OCI-LY7 (cell line): ENCODE results near the gene DDX23. TPM values are rescaled to one million over a fixed set of nuclear protein-coding genes. Genes with fewer than 3 reads are reported as not detected.

Experiments used
- BruUV-seq: library from RNA; stranded (reverse); fragments of 400-500 nt; replicated peaks from 2 replicates; lab custom pipeline; 2021; lab: Mats Ljungman, UMichigan
- CTCF ChIA-PET: fragments of 300-600 bp; sonication (Branson Sonifier 250); formaldehyde crosslinking; loops from one replicate; lab custom pipeline; 2022; ENCODE audit warnings: antibody characterized with exemption; ENCODE audit not compliant: unreplicated experiment; lab: Charles Lee
- POLR2A ChIA-PET: fragments of 300-600 bp; sonication (Branson Sonifier 250); formaldehyde crosslinking; loops from one replicate; lab custom pipeline; 2022; ENCODE audit warnings: antibody characterized with exemption; lab: Charles Lee
- DNase-seq: peaks from one replicate; pipeline ENCODE4 v3.0.0-alpha.2; 2015; ENCODE audit warnings: low spot score
- H2AFZ ChIP-seq: fragments of 200-600 bp; sonication (generic), shearing (Covaris generic); 2 replicates; pipeline ENCODE4 v1.6.1; 2014; ENCODE audit warnings: mild to moderate bottlenecking, antibody characterized with exemption, low read length, moderate library complexity
- H3K27ac ChIP-seq: fragments of 200-600 bp; sonication (generic); 2 replicates; pipeline ENCODE4 v1.5.1; 2014; ENCODE audit warnings: mixed run types, low read depth, mild to moderate bottlenecking, moderate library complexity, low read length, inconsistent platforms; ENCODE audit not compliant: poor library complexity, severe bottlenecking
- H3K36me3 ChIP-seq: fragments of 200-600 bp; sonication (generic); 2 replicates; pipeline ENCODE4 v1.6.1; 2014; ENCODE audit warnings: mild to moderate bottlenecking, antibody characterized with exemption, low read length, moderate library complexity, mixed read lengths; ENCODE audit not compliant: insufficient read depth
- H3K4me1 ChIP-seq: fragments of 200-600 bp; sonication (generic); 2 replicates; pipeline ENCODE4 v1.5.1; 2014; ENCODE audit warnings: mild to moderate bottlenecking, low read length; ENCODE audit not compliant: insufficient read depth, poor library complexity, severe bottlenecking
- H3K4me2 ChIP-seq: fragments of 200-600 bp; sonication (generic); 2 replicates; pipeline ENCODE4 v1.6.1; 2014; ENCODE audit warnings: mild to moderate bottlenecking, low read length
- H3K4me3 ChIP-seq: fragments of 200-600 bp; sonication (generic); 2 replicates; pipeline ENCODE4 v1.5.1; 2014; ENCODE audit warnings: mild to moderate bottlenecking, low read depth, low read length; ENCODE audit not compliant: poor library complexity, severe bottlenecking
- H3K79me2 ChIP-seq: fragments of 200-600 bp; sonication (generic); 2 replicates; pipeline ENCODE4 v1.6.1; 2016; ENCODE audit warnings: low read depth, mild to moderate bottlenecking, low read length, moderate library complexity, mixed read lengths; ENCODE audit not compliant: insufficient read depth
- H3K9me2 ChIP-seq: fragments of 200-600 bp; sonication (generic); 2 replicates; pipeline ENCODE4 v1.6.1; 2016; ENCODE audit warnings: mild to moderate bottlenecking, low read length, mixed read lengths; ENCODE audit not compliant: insufficient read depth
- H3K9me3 ChIP-seq: fragments of 200-600 bp; sonication (generic); 2 replicates; pipeline ENCODE4 v1.6.1; 2014; ENCODE audit warnings: mild to moderate bottlenecking, mixed run types, low read length, mixed read lengths
- H4K20me1 ChIP-seq: fragments of 200-600 bp; sonication (generic); 2 replicates; pipeline ENCODE4 v1.6.1; 2014; ENCODE audit warnings: mild to moderate bottlenecking, antibody characterized with exemption, low read length, moderate library complexity, mixed read lengths; ENCODE audit not compliant: insufficient read depth
- EZH2phosphoT487 ChIP-seq: fragments of 200-600 bp; sonication (generic); IDR thresholded peaks from 2 replicates; pipeline ENCODE4 v1.6.1; 2018; ENCODE audit warnings: low read depth, borderline replicate concordance, mild to moderate bottlenecking, mixed run types, antibody characterized with exemption, low read length, moderate library complexity, mixed read lengths
- intact Hi-C: fragments of 100-400 bp; cut with micrococcal nuclease; formaldehyde crosslinking; loops from one replicate; pipeline ENCODE4 v1.10.0; 2022; ENCODE audit not compliant: unreplicated experiment
- small RNA-seq: library from RNA; depleted of rRNA; stranded (forward); fragments of <200 nt; gene quantifications from one replicate; pipeline ENCODE3, GENCODE V24; 2014
- total RNA-seq, 2 experiments: library from RNA; depleted of rRNA in 1 of 2; stranded (reverse); fragments of >200 nt in 1 of 2; shearing (Covaris generic) in 1 of 2; gene quantifications; 2 replicates each; pipeline ENCODE4 v1.2.3, GENCODE V29; 2014 to 2022
- TF ChIP-seq, protein P1 (sequence below): fragments of 200-600 bp; sonication (generic); conservative IDR thresholded peaks from 2 replicates; pipeline ENCODE4 v1.5.1; 2014; ENCODE audit warnings: mild to moderate bottlenecking, antibody characterized with exemption, low read length, moderate library complexity, mixed read lengths

Gene DDX23
- total RNA-seq, 2 experiments from 2014 or later = 91.1 to 119 TPM

- no peaks in the 10 kb centered on the region for H3K79me2 ChIP-seq
- no peaks in the 10 kb centered on the region for H4K20me1 ChIP-seq
- CTCF ChIA-PET = no interaction called here
- BruUV-seq = no TSS peak
- no peak overlapping the region for H3K4me3 ChIP-seq
- no peaks in the 10 kb centered on the region for H3K9me2 ChIP-seq
- no peak overlapping the region for H3K4me2 ChIP-seq
- TF ChIP-seq EZH2phosphoT487 = no peak
- TF ChIP-seq, protein P1, sequence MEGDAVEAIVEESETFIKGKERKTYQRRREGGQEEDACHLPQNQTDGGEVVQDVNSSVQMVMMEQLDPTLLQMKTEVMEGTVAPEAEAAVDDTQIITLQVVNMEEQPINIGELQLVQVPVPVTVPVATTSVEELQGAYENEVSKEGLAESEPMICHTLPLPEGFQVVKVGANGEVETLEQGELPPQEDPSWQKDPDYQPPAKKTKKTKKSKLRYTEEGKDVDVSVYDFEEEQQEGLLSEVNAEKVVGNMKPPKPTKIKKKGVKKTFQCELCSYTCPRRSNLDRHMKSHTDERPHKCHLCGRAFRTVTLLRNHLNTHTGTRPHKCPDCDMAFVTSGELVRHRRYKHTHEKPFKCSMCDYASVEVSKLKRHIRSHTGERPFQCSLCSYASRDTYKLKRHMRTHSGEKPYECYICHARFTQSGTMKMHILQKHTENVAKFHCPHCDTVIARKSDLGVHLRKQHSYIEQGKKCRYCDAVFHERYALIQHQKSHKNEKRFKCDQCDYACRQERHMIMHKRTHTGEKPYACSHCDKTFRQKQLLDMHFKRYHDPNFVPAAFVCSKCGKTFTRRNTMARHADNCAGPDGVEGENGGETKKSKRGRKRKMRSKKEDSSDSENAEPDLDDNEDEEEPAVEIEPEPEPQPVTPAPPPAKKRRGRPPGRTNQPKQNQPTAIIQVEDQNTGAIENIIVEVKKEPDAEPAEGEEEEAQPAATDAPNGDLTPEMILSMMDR = no peak
- no peak overlapping the region for H2AFZ ChIP-seq
- intact Hi-C loops = no loop called here
- H3K36me3 ChIP-seq = no peaks in the 10 kb centered on the region
- DNase-seq = no peak
- no peaks in the 10 kb centered on the region for H3K9me3 ChIP-seq
- H3K27ac ChIP-seq = no peak overlapping the region
- POLR2A ChIA-PET = interaction anchor here (0.6 kb wide), 2 partner anchors 21 to 1208 kb away, joined by 3 to 5 read pairs; no protein-coding TSS in a partner anchor
- H3K4me1 ChIP-seq = no peaks in the 10 kb centered on the region
Observed at GRCh38 chr12:48780381-48781025, 71.5 kb downstream of the DDX23 start.

DNA sequence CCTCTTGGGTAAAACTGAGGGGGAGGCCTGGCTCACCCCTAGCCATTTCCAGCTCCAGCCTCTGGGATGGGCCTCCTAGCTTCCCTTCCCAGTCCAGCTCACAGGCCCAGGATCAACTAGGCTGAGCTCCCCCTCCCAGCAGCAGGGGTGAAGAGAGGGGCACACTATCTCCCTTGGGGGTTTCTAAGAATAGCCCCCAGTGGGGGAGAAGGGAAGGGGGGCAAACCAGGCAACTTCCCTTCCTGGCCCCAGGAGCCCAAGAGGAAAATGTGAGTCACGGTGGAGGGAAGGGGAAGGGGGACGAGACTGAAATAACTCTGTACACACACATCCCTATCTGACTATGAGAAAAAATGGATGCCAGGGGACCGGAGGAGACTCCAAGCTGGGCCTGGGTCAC, 72.1 kb downstream of the DDX23 start:
- POLR2A ChIA-PET = no interaction called here

More for the DNA sequence above, 72.1 kb downstream of the DDX23 start:
- Histone ChIP-seq H3K79me2 (no peaks in the 10 kb centered on the region), H3K27ac (no peak overlapping the region), H3K36me3 (no peaks in the 10 kb centered on the region), H2AFZ (no peak overlapping the region), H3K9me2 (no peaks in the 10 kb centered on the region), H3K4me3 (no peak overlapping the region), H3K9me3 (no peaks in the 10 kb centered on the region), H3K4me1 (no peaks in the 10 kb centered on the region), H3K4me2 (no peak overlapping the region), H4K20me1 (no peaks in the 10 kb centered on the region)
- intact Hi-C loops = no loop called here
- TF ChIP-seq EZH2phosphoT487 = no peak
- no TSS peak for BruUV-seq
- DNase-seq = no peak
- CTCF ChIA-PET = no interaction called here

Small RNA genes lying within 50 kb of the gene (small RNA-seq; reads per million reads assigned to genes)
- gene RF00019 (not detected), gene RNU6-600P (not detected)

Other genes starting within 250 kb of the DDX23 start
- gene KANSL2, start 169.9 kb downstream of the DDX23 start, total RNA-seq (2014; rRNA removed; shearing (Covaris generic)) = 47.1 and 58.5 TPM in 2 replicates
- gene KANSL2, start 169.9 kb downstream of the DDX23 start, total RNA-seq (2022) = 52.5 and 52.7 TPM in 2 replicates
- gene CCNT1, start 135.5 kb downstream of the DDX23 start, total RNA-seq (2014; rRNA removed; shearing (Covaris generic)) = 23.6 and 30.9 TPM in 2 replicates
- gene CCNT1, start 135.5 kb downstream of the DDX23 start, total RNA-seq (2022) = 57.7 and 59.1 TPM in 2 replicates
- gene ADCY6, start 63.1 kb downstream of the DDX23 start, total RNA-seq (2014; rRNA removed; shearing (Covaris generic)) = not detected in 2 replicates
- gene ADCY6, start 63.1 kb downstream of the DDX23 start, total RNA-seq (2022) = not detected in 2 replicates
- 5.6 and 5.9 TPM in 2 replicates for gene CACNB3, start 33.7 kb downstream of the DDX23 start, total RNA-seq (2014; rRNA removed; shearing (Covaris generic))
- gene CACNB3, start 33.7 kb downstream of the DDX23 start, total RNA-seq (2022) = 20.6 and 23.0 TPM in 2 replicates
- gene RND1, start 13.7 kb upstream of the DDX23 start, total RNA-seq (2014; rRNA removed; shearing (Covaris generic)) = 6.5 and 7.3 TPM in 2 replicates
- gene RND1, start 13.7 kb upstream of the DDX23 start, total RNA-seq (2022) = 12.7 and 13.9 TPM in 2 replicates
- gene FKBP11, start 73.3 kb upstream of the DDX23 start, total RNA-seq (2014; rRNA removed; shearing (Covaris generic)) = 18.7 TPM in 2 replicates
- gene FKBP11, start 73.3 kb upstream of the DDX23 start, total RNA-seq (2022) = 60.4 and 66.2 TPM in 2 replicates
- 41.2 and 42.9 TPM in 2 replicates for gene ARF3, start 105.3 kb upstream of the DDX23 start, total RNA-seq (2014; rRNA removed; shearing (Covaris generic))
- 106 and 133 TPM in 2 replicates for gene ARF3, start 105.3 kb upstream of the DDX23 start, total RNA-seq (2022)
- not detected in 2 replicates for gene WNT10B, start 119.6 kb upstream of the DDX23 start, total RNA-seq (2014; rRNA removed; shearing (Covaris generic))
- not detected in 2 replicates for gene WNT10B, start 119.6 kb upstream of the DDX23 start, total RNA-seq (2022)
- gene WNT1, start 126.2 kb upstream of the DDX23 start, total RNA-seq (2014; rRNA removed; shearing (Covaris generic)) = not detected in 2 replicates
- not detected in 2 replicates for gene WNT1, start 126.2 kb upstream of the DDX23 start, total RNA-seq (2022)
- 0.13 and 0.23 TPM in 2 replicates for gene DDN, start 147.2 kb upstream of the DDX23 start, total RNA-seq (2014; rRNA removed; shearing (Covaris generic))
- 0.18 TPM in 1 of 2 replicates, not detected in the other for gene DDN, start 147.2 kb upstream of the DDX23 start, total RNA-seq (2022)
- 22.8 and 23.6 TPM in 2 replicates for gene PRKAG1, start 166.6 kb upstream of the DDX23 start, total RNA-seq (2014; rRNA removed; shearing (Covaris generic))
- gene PRKAG1, start 166.6 kb upstream of the DDX23 start, total RNA-seq (2022) = 41.5 and 45.9 TPM in 2 replicates
- gene KMT2D, start 208.6 kb upstream of the DDX23 start, total RNA-seq (2014; rRNA removed; shearing (Covaris generic)) = 41.8 and 43.2 TPM in 2 replicates
- gene KMT2D, start 208.6 kb upstream of the DDX23 start, total RNA-seq (2022) = 122 and 129 TPM in 2 replicates
- 3.0 and 3.7 TPM in 2 replicates for gene RHEBL1, start 217.8 kb upstream of the DDX23 start, total RNA-seq (2014; rRNA removed; shearing (Covaris generic))
- 3.1 and 3.4 TPM in 2 replicates for gene RHEBL1, start 217.8 kb upstream of the DDX23 start, total RNA-seq (2022)
- 0.06 TPM in 1 of 2 replicates, not detected in the other for gene DHH, start 242.6 kb upstream of the DDX23 start, total RNA-seq (2014; rRNA removed; shearing (Covaris generic))
- 0.17 and 0.31 TPM in 2 replicates for gene DHH, start 242.6 kb upstream of the DDX23 start, total RNA-seq (2022)